ENCODE data around the gene COL11A1. TPM values are rescaled to one million over a fixed set of nuclear protein-coding genes. Genes with fewer than 3 reads are reported as not detected.
"Not testable (repeated sequence)": the region's sequence is repeated elsewhere in the genome, so short reads cannot be mapped to it uniquely, and the experiment has no call there.

Gene COL11A1
- total and polyA plus RNA-seq, 12 donors = 0.27 to 61.9 (median 2.5) TPM

DNA sequence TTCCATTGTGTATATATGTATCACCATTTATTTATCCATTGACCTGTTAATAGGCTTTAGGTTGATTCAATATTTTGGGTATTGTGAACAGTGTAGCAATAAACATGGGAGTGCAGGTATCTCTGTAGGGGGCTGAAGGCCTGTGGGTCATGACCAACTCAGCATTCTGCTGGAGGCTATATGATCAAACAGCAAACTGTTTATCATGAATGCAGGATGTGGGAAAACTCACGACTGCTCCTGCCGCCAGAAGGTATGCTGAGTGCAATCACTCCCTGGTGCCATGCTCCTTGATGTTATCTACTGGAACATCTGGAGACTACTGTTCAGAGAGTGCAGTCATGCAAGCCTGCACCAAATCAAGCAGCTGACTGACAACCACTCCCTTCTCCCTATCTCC is 275.2 kb downstream of the COL11A1 start:
- TF ChIP-seq, protein P1, sequence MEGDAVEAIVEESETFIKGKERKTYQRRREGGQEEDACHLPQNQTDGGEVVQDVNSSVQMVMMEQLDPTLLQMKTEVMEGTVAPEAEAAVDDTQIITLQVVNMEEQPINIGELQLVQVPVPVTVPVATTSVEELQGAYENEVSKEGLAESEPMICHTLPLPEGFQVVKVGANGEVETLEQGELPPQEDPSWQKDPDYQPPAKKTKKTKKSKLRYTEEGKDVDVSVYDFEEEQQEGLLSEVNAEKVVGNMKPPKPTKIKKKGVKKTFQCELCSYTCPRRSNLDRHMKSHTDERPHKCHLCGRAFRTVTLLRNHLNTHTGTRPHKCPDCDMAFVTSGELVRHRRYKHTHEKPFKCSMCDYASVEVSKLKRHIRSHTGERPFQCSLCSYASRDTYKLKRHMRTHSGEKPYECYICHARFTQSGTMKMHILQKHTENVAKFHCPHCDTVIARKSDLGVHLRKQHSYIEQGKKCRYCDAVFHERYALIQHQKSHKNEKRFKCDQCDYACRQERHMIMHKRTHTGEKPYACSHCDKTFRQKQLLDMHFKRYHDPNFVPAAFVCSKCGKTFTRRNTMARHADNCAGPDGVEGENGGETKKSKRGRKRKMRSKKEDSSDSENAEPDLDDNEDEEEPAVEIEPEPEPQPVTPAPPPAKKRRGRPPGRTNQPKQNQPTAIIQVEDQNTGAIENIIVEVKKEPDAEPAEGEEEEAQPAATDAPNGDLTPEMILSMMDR (IDR thresholded peaks at IDR 0.05) = no peak
- TF ChIP-seq POLR2A (IDR thresholded peaks at IDR 0.05) = no peak
- intact Hi-C loops (cut with DNase I) = no loop called here
- no peak for DNase-seq
- Histone ChIP-seq H3K27me3 (no peaks in the 10 kb centered on the region), H3K9me3 (replicated peaks in 1 of 3) (no peaks in the 10 kb centered on the region), H3K4me3 (no peak overlapping the region), H3K4me1 (replicated peaks in 1 of 2) (no peaks in the 10 kb centered on the region), H3K27ac (no peak overlapping the region), H3K36me3 (replicated peaks in 1 of 2) (no peaks in the 10 kb centered on the region)
- WGBS, 4 donors = 64 to 87% (median 82%) methylated on average over 2 of the region's 2 CpGs

DNA sequence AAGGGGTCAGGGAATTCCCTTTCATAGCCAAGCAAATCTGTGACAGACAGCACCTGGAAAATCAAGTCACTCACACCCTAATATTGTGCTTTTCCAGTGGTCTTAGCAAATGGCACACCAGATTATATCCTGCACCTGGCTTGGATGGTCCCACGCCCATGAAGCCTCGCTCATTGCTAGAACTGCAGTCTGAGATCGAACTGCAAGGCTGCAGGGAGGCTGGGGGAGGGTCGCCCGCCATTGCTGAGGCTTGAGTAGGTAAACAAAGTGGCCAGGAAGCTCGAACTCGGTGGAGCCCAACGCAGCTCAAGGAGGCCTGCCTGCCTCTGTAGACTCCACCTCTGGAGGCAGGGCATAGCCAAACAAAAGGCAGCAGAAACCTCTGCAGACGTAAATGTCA is 281.6 kb downstream of the COL11A1 start:
- H3K9me3 ChIP-seq (replicated peaks in 1 of 3); H3K4me1 ChIP-seq (replicated peaks in 1 of 2); DNase-seq; intact Hi-C loops (cut with DNase I); H3K4me3 ChIP-seq; H3K27ac ChIP-seq; H3K27me3 ChIP-seq; H3K36me3 ChIP-seq (replicated peaks in 1 of 2): not testable (repeated sequence)
- 78 to 87% (median 82%) methylated on average over 6 to 9 of the region's 9 CpGs for WGBS, 4 donors

All from adrenal gland (tissue), 12 donors.